Measurements from ENCODE around the gene CARS1. TPM values are rescaled to one million over a fixed set of nuclear protein-coding genes. Genes with fewer than 3 reads are reported as not detected.

Gene CARS1
- total RNA-seq, 2 donors from 2014 or later: 15.8 to 20.8 TPM

DNA sequence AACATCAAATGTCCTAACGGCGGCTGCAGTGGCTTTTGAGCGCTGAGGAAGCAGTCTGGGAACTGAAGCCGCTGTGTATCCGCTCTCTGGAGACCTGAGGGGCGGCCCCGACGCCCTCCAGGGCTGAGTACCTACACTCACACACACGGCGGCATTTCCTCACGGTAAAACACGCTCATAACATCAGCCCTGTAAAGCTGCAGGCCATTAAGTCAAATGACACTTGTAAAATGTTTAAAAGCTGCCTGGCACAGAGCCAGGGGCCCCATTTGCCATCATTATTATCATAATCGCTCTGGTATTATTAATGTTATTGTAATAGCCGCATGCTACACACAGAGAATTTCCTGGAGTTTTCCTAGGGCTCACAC lies 5.1 kb downstream of the CARS1 start:
- H3K36me3 ChIP-seq (replicated peaks in 1 of 2; ENCODE audit: insufficient read depth in 1 of 2, low read depth in 2 of 2): no peaks in the 10 kb centered on the region
- DNase-seq: peak in 1 of 4 donors; percentile 19
- 54 to 68% methylated on average over 14 of the region's 14 CpGs for WGBS, 2 donors
- TF ChIP-seq POLR2A (IDR thresholded peaks at IDR 0.05): no peak
- TF ChIP-seq, protein P1, sequence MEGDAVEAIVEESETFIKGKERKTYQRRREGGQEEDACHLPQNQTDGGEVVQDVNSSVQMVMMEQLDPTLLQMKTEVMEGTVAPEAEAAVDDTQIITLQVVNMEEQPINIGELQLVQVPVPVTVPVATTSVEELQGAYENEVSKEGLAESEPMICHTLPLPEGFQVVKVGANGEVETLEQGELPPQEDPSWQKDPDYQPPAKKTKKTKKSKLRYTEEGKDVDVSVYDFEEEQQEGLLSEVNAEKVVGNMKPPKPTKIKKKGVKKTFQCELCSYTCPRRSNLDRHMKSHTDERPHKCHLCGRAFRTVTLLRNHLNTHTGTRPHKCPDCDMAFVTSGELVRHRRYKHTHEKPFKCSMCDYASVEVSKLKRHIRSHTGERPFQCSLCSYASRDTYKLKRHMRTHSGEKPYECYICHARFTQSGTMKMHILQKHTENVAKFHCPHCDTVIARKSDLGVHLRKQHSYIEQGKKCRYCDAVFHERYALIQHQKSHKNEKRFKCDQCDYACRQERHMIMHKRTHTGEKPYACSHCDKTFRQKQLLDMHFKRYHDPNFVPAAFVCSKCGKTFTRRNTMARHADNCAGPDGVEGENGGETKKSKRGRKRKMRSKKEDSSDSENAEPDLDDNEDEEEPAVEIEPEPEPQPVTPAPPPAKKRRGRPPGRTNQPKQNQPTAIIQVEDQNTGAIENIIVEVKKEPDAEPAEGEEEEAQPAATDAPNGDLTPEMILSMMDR (IDR thresholded peaks at IDR 0.05): no peak
- intact Hi-C loops (cut with DNase I): no loop called here
- H3K27ac ChIP-seq: no peak overlapping the region
- H3K27me3 ChIP-seq: no peaks in the 10 kb centered on the region
- no peak overlapping the region for H3K4me3 ChIP-seq
- no peaks in the 10 kb centered on the region for H3K9me3 ChIP-seq
- peaks cover 34% of the 10 kb centered on the region for H3K4me1 ChIP-seq
- no peak for ATAC-seq

DNA sequence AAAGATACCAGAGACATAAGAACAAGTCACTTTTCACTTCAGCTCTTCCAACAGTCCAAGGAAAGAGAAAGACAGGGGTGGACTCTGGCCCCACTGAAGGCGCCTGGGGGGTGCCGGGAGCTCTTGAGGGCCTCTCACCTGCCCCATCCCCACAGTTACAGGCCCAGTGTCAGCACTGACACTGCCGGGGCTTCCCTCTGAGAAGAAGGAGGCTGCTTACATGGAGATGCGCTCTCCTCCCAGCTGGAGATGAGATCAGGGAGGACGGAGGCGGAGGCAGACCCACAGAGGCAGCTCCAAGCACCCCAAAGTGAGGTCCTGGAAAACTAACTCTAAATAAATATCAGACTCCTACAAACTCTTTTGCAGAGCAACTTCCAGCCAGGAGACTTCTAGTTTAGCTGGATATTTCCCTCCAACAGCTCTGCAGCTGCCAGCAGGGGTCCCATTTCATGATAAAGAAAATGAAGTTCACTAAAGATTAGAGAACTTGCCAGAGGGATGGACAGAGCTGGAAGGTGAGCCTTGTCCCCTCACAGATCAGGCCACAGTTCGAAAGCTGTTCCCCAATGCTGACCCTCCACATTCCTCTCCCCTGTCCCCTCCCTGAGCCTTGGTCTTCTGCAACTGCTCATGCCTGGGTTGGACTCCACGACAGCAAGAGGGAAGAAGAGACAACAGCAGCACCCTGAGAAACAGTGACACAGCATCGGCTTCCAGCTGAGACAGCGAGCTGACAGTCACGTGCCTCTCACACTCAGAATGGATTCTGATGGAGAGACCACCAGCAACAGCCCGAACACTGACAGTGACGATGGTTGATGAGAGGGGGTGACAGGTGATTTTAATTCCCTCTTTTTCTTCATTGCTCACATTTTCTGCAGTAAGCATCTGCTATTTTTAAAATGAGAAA lies 5.8 kb downstream of the CARS1 start:
- intact Hi-C loops (cut with DNase I): no loop called here
- Histone ChIP-seq H3K27me3 (no peaks in the 10 kb centered on the region), H3K4me1 (peaks cover 34% of the 10 kb centered on the region), H3K27ac (no peak overlapping the region), H3K9me3 (no peaks in the 10 kb centered on the region), H3K36me3 (replicated peaks in 1 of 2; ENCODE audit: insufficient read depth in 1 of 2, low read depth in 2 of 2) (no peaks in the 10 kb centered on the region), H3K4me3 (no peak overlapping the region)
- no peak for ATAC-seq
- no peak for DNase-seq
- WGBS, 2 donors: 77 to 80% methylated on average over 7 to 13 of the region's 13 CpGs
- no peak for TF ChIP-seq POLR2A (IDR thresholded peaks at IDR 0.05)

DNA sequence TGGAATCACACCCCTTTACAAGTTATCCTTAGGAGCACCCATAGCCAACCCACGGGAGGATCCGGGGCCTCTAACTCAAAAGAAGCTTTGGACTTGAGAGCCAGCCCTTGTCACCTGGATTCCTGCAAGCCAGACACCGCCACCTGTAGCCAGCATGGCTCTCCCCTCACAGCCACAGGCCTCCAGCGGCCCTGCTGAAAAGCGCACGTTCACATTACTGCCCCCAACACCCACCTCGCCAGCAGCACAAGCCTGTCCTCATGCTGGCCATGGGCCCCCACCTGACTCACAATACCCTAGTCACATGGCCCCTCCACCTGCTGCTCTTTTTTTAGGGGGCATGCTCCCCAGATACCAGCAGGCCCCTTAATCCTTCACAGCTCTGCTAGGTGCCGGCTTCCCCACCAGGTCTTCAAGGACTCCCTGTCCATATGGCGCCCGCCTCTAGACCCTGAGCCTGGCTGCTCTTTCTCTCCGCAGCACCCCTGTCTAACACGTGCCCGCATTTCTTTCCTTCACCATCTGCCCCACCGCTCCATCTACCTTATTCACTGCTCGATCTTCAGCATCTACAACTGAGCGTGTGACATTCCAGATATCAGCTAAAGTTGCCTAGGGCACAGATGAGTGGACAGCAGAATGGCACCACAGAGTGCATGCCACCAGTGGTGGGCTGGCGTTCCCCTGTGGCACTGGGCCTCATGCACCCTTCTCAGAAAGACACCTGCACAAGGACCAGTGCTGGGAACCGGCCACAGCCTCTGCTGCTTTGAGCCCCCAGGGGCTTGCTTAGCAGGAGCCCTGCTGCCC lies 6.6 kb downstream of the CARS1 start:
- Histone ChIP-seq H3K36me3 (replicated peaks in 1 of 2; ENCODE audit: insufficient read depth in 1 of 2, low read depth in 2 of 2) (no peaks in the 10 kb centered on the region), H3K27ac (no peak overlapping the region), H3K4me3 (no peak overlapping the region), H3K9me3 (no peaks in the 10 kb centered on the region), H3K27me3 (no peaks in the 10 kb centered on the region), H3K4me1 (peaks cover 26% of the 10 kb centered on the region)
- no peak for TF ChIP-seq POLR2A (IDR thresholded peaks at IDR 0.05)
- TF ChIP-seq, protein P1 (IDR thresholded peaks at IDR 0.05): no peak
- ATAC-seq (no peak), DNase-seq (no peak)
- intact Hi-C loops (cut with DNase I): no loop called here
- 82 to 88% methylated on average over 16 to 18 of the region's 18 CpGs for WGBS, 2 donors

DNA sequence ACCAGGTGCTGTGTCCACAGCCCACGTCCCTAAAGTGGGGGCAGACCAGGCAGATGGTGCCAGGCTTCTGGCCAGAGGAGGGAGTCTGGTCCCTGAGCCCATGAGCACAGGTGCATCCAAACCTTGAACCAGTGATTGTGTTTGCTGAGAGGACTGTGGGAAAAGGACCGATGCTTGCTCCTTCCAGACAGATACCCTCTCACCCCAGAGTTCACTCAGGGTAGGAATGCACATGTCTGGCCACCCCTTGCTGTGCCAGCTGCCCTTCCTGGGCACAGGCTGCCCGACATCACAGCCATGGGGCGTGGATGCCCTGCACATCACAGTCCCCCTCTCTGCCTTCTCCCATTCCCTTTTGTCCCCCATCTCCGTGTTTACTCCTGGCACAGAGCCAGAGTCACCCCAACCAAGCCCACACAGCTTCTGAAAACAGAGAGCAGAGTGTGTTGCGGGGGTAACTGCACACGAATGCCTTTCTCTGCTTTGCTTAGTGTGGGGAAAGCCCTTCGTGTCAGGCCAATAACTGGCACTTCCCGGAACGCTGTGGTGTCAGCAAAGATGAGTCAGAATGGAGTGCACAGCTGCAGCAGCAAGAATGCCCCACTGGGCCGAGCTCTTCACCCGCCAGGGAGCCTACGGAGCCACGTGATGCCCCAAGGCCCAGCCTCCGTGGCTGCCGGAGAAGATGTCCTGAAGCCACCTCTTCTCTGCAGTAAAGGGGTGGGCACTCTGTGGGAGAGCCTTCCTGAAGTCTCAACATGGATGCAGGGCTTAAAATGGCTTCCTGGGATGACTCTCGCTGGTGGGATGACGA lies 7.6 kb downstream of the CARS1 start:
- WGBS, 2 donors: 45 to 53% methylated on average over 14 to 17 of the region's 18 CpGs
- DNase-seq: peak; percentile 58 to 83 (median 70)
- Histone ChIP-seq H3K27ac (peak overlapping the region in 3 of 4 donors; percentile 50 to 56 (median 56)), H3K4me3 (no peak overlapping the region), H3K9me3 (no peaks in the 10 kb centered on the region), H3K36me3 (replicated peaks in 1 of 2; ENCODE audit: insufficient read depth in 1 of 2, low read depth in 2 of 2) (no peaks in the 10 kb centered on the region), H3K4me1 (peaks cover 30% of the 10 kb centered on the region), H3K27me3 (no peaks in the 10 kb centered on the region)
- intact Hi-C loops (cut with DNase I): no loop called here
- ATAC-seq: peak; percentile 72
- TF ChIP-seq POLR2A (IDR thresholded peaks at IDR 0.05): no peak
- TF ChIP-seq, protein P1 (IDR thresholded peaks at IDR 0.05): peak in 3 of 7 experiments; percentile 24 to 42 (median 29)

Data from body of pancreas (tissue), 4 donors.